ENCODE results near the gene SOX15. TPM values are rescaled to one million over a fixed set of nuclear protein-coding genes. Genes with fewer than 3 reads are reported as not detected.
A peak's percentile ranks its signal among the peaks of the same experiment; 100 is the strongest.

Gene SOX15
- 1 to 10 TPM in 2 of 4 donors, not detected in 2; 2.3 to 4.3 TPM for total RNA-seq

DNA sequence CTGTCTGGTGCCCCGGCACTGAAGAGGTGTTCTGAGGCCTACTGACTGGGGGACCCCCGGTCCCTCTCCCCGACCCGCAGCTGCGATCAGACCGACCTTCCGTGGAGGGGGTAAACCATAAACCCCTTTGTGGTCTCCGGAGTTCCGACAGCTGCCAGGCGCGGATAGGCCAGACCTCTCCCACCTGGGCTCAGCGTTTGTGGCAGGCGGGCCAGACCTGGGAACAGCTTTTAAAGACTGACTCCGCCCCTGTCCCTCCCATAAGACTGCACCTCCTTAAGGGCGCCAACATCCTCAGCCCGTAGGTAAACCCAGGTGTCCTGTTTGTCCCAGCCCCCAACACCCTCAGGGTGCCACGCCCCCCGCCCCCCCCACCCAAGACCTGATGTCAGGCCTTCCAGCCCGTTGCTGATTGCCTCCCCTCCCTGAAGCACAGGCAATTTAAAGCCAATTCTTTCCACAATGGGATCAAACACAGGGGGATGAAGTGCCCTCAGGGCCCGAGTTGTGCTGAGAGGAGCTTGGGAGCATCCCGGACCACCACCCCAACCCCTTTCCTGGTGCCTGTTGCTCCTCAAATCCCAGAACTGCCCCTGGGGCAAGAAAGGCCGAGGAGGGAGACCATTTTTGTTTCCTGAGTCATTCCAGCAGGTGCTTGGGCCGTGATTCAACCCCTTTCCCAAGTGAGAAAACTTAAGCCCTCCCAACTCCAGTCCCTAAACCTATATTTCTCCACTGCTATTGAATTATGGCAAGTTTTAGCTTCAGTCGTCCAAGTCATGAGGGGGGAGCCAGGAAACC, at the start of gene SOX15:
TSS of gene SOX15 (minus strand) at position 204 of the 801 bp plus-strand sequence. CDS start 418 bp downstream, outside the sequence.
- H3K27ac ChIP-seq = peak within 1 kb of the TSS; percentile 66 to 83 (median 76)
- intact Hi-C loops (cut with DNase I; ENCODE audit: low total_unique reads) = loop anchor here (10.0 kb wide), 1 partner anchor 545 kb away; the partner anchor contains the start of gene SLC16A11
- in situ Hi-C loops (cut with MboI; ENCODE audit: low pct_ligation_motif_present in 1 of 4, low pct_unique_long_range_greater_than_20kb in 1 of 4, low sequenced_read_pairs in 3 of 4) = no loop called here
- H3K36me3 ChIP-seq = peaks cover 0 to 42% (median 18%) of the 10 kb centered on the region in 4 donors
- DNase-seq = no peak
- 72% methylated on average over 24 of the region's 24 CpGs; no CpG with 5 or more reads in 1 of the 2 donors for WGBS, 2 donors (ENCODE audit: low coverage in 1 of 2)
- TF ChIP-seq, protein P1, sequence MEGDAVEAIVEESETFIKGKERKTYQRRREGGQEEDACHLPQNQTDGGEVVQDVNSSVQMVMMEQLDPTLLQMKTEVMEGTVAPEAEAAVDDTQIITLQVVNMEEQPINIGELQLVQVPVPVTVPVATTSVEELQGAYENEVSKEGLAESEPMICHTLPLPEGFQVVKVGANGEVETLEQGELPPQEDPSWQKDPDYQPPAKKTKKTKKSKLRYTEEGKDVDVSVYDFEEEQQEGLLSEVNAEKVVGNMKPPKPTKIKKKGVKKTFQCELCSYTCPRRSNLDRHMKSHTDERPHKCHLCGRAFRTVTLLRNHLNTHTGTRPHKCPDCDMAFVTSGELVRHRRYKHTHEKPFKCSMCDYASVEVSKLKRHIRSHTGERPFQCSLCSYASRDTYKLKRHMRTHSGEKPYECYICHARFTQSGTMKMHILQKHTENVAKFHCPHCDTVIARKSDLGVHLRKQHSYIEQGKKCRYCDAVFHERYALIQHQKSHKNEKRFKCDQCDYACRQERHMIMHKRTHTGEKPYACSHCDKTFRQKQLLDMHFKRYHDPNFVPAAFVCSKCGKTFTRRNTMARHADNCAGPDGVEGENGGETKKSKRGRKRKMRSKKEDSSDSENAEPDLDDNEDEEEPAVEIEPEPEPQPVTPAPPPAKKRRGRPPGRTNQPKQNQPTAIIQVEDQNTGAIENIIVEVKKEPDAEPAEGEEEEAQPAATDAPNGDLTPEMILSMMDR (IDR thresholded peaks at IDR 0.05) = no peak
- TF ChIP-seq EP300 (IDR thresholded peaks at IDR 0.05; ENCODE audit: low read depth) (no peak), POLR2A (IDR thresholded peaks at IDR 0.05) (no peak), POLR2AphosphoS5 (IDR thresholded peaks at IDR 0.05) (no peak)
- H3K27me3 ChIP-seq = no peaks in the 10 kb centered on the region
- H3K4me1 ChIP-seq = peaks cover 0 to 31% (median 18%) of the 10 kb centered on the region in 4 donors
- H3K9me3 ChIP-seq = no peaks in the 10 kb centered on the region
- H3K4me3 ChIP-seq = peak within 1 kb of the TSS; percentile 31 to 45 (median 33)

GRCh38 chr17:7636163-7636562, 46.3 kb upstream of the SOX15 start:
- Histone ChIP-seq H3K27me3 (no peaks in the 10 kb centered on the region), H3K9me3 (no peaks in the 10 kb centered on the region), H3K36me3 (no peaks in the 10 kb centered on the region), H3K4me1 (no peaks in the 10 kb centered on the region), H3K4me3 (no peak overlapping the region), H3K27ac (no peak overlapping the region)
- DNase-seq = no peak
- in situ Hi-C loops (cut with MboI; ENCODE audit: low pct_ligation_motif_present in 1 of 4, low pct_unique_long_range_greater_than_20kb in 1 of 4, low sequenced_read_pairs in 3 of 4) (loop anchor here in 1 of 4 donors (10.0 kb wide), 1 partner anchor 49 kb away; the partner anchor contains the start of genes TP53 and WRAP53), intact Hi-C loops (cut with DNase I; ENCODE audit: low total_unique reads) (no loop called here)
- TF ChIP-seq, protein P1 (IDR thresholded peaks at IDR 0.05) = no peak
- no peak for TF ChIP-seq POLR2AphosphoS5 (IDR thresholded peaks at IDR 0.05)
- 71 to 72% methylated on average over 4 to 5 of the region's 5 CpGs for WGBS, 2 donors (ENCODE audit: low coverage in 1 of 2)

DNA sequence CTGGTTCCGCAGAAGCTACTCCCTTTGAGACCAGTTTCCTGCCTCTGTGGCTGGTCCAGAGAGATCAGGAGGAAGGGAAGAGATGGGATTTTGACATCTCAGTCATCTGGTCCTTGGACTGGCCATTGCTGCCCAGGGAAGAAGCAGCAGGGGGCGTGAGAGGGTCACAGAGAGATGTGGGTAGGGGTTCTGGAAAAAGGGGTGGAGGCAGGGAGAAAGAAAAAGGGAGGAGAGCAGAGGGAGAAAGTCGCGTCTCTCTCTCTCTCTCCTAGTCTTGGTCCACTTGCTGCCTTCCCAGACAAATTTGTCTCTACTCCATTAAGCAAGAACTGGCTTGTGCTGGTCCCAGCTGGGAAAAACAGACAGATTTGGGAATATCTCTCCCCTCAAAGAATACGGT, 44.5 kb upstream of the SOX15 start:
- no peak for DNase-seq
- 50% methylated on average over 5 of the region's 5 CpGs; no CpG with 5 or more reads in 1 of the 2 donors for WGBS, 2 donors (ENCODE audit: low coverage in 1 of 2)
- in situ Hi-C loops (cut with MboI; ENCODE audit: low pct_ligation_motif_present in 1 of 4, low pct_unique_long_range_greater_than_20kb in 1 of 4, low sequenced_read_pairs in 3 of 4) (loop anchor here in 2 of 4 donors (5.0 to 10.0 kb wide), 2 partner anchors 50 to 53 kb away; partner anchors contain the start of genes TP53 (in 2 of the 2) and WRAP53 (in 2 of the 2)), intact Hi-C loops (cut with DNase I; ENCODE audit: low total_unique reads) (loop anchor here (5.0 kb wide), 1 partner anchor 53 kb away; the partner anchor contains the start of genes TP53 and WRAP53)
- Histone ChIP-seq H3K27me3 (no peaks in the 10 kb centered on the region), H3K4me3 (no peak overlapping the region), H3K27ac (no peak overlapping the region), H3K4me1 (no peaks in the 10 kb centered on the region), H3K36me3 (no peaks in the 10 kb centered on the region), H3K9me3 (no peaks in the 10 kb centered on the region)
- TF ChIP-seq, protein P1 (IDR thresholded peaks at IDR 0.05) = peak in 3 of 5 experiments; percentile 12 to 24 (median 22)
- no peak for TF ChIP-seq POLR2AphosphoS5 (IDR thresholded peaks at IDR 0.05)
- no peak for TF ChIP-seq POLR2A (IDR thresholded peaks at IDR 0.05)
- TF ChIP-seq EP300 (IDR thresholded peaks at IDR 0.05; ENCODE audit: low read depth) = no peak

GRCh38 chr17:7633093-7633492, 43.2 kb upstream of the SOX15 start:
- in situ Hi-C loops (cut with MboI; ENCODE audit: low pct_ligation_motif_present in 1 of 4, low pct_unique_long_range_greater_than_20kb in 1 of 4, low sequenced_read_pairs in 3 of 4) = loop anchor here in 2 of 4 donors (5.0 to 10.0 kb wide), 2 partner anchors 52 to 54 kb away; partner anchors contain the start of genes TP53 (in 2 of the 2) and WRAP53 (in 2 of the 2)
- WGBS, 2 donors (ENCODE audit: low coverage in 1 of 2) = 84 to 100% methylated on average over 2 of the region's 2 CpGs
- no peaks in the 10 kb centered on the region for H3K36me3 ChIP-seq
- H3K27me3 ChIP-seq = no peaks in the 10 kb centered on the region
- H3K9me3 ChIP-seq = no peaks in the 10 kb centered on the region
- intact Hi-C loops (cut with DNase I; ENCODE audit: low total_unique reads) = loop anchor here (5.0 kb wide), 1 partner anchor 54 kb away; the partner anchor contains the start of genes TP53 and WRAP53
- no peak overlapping the region for H3K27ac ChIP-seq
- TF ChIP-seq POLR2A (IDR thresholded peaks at IDR 0.05) = no peak
- TF ChIP-seq POLR2AphosphoS5 (IDR thresholded peaks at IDR 0.05) = no peak
- TF ChIP-seq, protein P1 (IDR thresholded peaks at IDR 0.05) = no peak
- TF ChIP-seq EP300 (IDR thresholded peaks at IDR 0.05; ENCODE audit: low read depth) = no peak
- peaks cover 2 to 3% (median 3%) of the 10 kb centered on the region in 4 donors for H3K4me1 ChIP-seq
- DNase-seq = no peak
- H3K4me3 ChIP-seq = no peak overlapping the region
